Activated CD4-positive, alpha-beta T cell treated with anti-CD3 and anti-CD28 coated beads for 48 hours (primary cell): Measurements from ENCODE around the gene DHX34.
A peak's percentile ranks its signal among the peaks of the same experiment; 100 is the strongest.
"Not testable (repeated sequence)": the region's sequence is repeated elsewhere in the genome, so short reads cannot be mapped to it uniquely, and the experiment has no call there.

Experiments
- DNase-seq: peaks from one replicate; pipeline ENCODE4 v3.0.0-alpha.2; 2020

DHX34 gene

DNA sequence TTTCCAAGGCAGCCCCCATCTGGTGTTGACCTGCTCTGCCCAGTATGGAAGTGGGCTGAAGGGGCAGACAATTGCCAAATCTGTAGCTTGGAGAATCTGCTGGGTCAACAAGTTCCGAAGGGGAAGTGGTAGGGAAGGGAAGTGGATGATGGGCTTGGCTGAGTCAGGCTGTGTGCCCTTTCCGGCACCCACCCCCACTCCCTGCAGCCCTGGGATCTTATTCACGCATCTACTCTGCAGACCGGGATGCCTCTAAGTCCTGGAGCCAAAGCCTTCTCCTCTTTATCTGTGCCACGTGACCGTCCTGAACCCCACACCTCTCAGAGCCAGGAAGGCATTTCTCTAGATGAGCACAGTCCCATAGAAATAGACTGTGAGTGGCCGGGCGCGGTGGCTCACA is 24.6 kb upstream of the DHX34 start:
- no peak for DNase-seq

DNA sequence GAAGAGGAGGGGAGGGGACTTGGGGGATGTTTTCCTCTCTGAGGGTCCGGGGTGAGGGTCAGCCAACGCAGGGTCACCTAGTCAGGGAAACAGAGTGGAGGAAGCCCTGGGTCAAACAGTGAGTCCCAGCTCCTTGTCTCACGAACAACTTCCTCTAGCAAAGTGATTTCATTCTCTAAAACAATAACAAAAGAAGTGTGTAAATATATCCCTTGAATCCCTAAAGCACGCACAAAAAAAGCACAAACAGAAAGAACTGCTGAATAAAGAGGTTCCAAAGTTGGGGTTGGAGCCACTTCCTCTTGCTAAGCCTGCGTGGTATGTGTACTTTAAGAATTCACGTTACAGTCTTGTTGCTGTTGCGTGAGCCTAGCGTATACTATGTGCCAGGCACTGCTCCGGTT is 18.6 kb upstream of the DHX34 start:
- no peak for DNase-seq

DNA sequence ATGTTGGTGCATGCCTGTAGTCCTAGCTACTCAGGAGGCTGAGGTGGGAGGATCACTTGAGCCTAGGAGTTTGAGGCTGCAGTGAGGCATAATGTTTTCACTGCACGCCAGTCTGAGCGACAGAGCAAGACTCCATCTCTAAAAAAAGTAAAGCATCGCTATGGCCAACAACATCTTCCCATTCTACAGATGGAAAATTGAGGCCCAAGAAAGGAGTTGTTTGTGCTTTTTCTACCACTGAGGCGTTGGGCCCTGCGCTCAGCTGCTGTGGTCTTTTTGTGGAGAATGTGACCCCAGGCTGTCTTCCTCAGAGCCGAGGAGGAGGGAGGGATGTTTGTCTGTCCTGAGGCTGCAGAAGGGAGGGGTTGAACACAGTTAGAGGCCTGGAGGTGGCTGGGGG is 17.6 kb upstream of the DHX34 start:
- DNase-seq: no peak

DNA sequence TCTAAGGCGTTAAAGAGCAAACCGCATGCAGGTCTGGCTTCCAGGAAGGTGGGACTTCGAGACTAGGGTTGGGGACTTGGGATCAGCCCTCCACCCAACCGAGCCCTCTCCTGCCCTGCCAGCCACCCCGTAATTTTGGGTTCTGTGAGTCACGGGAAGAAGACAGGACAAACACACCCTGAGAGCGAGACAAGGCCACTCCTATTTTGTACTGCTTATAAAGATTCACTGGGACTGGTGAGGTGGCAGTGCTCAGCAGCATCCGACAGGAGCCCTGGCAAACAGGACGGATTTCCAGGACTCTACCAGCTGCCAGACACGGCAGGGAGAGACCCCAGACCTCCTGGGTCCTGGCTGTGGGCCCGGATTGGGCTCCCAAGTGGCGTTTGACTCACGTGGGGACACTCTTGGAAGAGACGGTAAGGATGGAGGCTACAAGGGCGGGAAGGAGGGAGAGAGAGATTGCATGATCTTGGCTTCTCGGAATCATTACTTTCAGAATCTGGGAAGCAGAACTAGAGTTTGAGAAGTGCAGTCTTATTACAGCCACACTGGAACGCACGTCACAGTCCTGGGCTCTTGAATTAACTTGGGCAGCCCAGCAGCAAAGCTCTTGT is 17.1 kb upstream of the DHX34 start, which contains the start of gene C5AR2:
TSS of gene C5AR2 (plus strand) at position 245 of the 617 bp plus-strand sequence. CDS start 8,625 bp downstream, outside the sequence.
- no peak for DNase-seq

DNA sequence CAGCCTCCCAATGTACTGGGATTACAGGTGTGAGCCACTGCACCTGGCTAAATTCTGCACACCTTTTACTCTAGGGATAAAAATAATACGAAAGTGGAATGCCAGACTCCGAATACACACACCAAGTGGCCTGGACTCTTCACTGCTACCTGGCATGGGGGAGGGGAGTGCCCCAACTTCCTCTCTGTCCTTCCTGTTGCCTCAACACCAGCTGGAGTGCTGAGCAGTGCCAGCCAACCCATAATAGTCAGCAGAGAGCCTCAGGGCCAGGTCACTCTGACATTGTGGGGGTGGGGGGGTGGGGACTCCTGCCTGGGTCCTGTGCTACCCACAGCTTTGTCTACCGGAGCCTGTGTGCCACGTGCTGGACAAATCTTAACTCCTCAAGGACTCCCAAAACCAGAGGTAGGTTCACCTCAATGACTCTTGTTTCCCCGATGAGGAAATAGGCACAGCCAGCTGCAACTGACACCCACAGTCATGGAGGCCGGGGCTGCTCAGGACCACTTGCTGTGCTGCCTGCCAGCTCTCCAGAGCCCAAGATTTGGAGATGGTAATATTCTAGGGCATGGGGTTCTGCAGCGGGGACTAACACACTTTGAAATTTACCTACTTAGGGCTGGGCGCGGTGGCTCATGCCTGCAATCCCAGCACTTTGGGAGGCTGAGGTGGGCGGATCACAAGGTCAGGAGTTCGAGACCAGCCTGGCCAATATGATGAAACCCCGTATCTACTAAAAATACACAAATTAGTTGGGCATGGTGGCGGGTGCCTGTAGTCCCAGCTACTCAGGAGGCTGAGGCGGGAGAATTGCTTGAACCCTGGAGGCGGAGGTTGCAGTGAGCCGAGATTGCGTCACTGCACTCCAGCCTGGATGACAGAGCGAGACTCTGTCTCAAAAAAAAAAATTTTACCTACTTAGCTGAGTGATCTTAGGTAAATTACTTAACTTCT is 12.1 kb upstream of the DHX34 start:
- DNase-seq: peak; percentile 6

DNA sequence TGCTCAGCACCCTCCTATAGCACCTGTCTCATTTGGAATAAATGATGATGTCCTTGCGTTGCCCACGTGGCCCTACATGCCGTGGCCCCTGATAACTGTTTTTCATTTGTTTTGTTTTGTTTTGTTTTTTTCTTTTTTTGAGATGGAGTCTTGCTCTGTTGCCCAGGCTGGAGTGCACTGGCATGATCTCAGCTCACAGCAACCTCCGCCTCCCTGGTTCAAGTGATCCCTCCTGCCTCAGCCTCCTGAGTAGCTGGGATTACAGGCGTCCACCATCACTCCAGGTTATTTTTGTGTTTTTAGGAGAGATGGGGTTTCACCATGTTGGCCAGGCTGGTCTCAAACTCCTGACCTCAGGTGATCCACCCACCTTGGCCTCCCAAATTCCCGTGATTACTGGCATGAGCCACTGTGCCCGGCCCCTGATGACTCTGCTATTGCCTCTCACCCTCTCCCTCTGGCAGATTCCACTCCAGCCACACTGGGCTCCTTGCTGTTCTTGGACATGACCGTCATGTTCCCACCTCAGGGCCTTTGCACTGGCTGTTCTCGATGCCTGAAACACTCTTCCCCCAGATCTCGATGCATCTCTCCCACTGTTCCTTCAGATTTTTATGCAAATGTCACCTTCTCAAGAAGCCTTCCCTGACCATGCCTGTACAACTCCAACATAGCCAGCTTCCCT is 9.8 kb upstream of the DHX34 start:
- DNase-seq: no peak

DNA sequence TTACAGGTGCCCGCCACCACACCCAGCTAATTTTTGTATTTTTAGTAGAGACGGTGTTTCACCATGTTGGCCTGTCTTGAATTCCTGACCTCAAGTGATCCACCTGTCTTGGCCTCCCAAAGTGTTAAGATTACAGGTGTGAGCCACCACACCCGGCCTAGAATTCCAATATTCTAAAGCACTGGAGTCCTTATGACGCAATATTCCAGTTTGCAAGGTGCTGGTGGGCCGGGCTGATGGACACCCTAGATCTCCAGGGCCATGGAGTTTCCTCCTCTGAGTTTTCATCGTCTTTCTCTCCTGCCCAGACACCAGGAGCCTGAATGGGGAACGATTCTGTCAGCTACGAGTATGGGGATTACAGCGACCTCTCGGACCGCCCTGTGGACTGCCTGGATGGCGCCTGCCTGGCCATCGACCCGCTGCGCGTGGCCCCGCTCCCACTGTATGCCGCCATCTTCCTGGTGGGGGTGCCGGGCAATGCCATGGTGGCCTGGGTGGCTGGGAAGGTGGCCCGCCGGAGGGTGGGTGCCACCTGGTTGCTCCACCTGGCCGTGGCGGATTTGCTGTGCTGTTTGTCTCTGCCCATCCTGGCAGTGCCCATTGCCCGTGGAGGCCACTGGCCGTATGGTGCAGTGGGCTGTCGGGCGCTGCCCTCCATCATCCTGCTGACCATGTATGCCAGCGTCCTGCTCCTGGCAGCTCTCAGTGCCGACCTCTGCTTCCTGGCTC is 8.5 kb upstream of the DHX34 start:
- DNase-seq: no peak

DNA sequence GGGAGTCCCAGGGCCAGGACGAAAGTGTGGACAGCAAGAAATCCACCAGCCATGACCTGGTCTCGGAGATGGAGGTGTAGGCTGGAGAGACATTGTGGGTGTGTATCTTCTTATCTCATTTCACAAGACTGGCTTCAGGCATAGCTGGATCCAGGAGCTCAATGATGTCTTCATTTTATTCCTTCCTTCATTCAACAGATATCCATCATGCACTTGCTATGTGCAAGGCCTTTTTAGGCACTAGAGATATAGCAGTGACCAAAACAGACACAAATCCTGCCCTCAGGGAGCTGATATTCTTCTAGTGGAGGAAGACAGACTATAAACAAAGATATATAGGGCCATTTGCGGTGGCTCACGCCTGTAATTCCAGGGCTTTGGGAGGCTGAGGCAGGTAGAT is 7.4 kb upstream of the DHX34 start:
- no peak for DNase-seq

DNA sequence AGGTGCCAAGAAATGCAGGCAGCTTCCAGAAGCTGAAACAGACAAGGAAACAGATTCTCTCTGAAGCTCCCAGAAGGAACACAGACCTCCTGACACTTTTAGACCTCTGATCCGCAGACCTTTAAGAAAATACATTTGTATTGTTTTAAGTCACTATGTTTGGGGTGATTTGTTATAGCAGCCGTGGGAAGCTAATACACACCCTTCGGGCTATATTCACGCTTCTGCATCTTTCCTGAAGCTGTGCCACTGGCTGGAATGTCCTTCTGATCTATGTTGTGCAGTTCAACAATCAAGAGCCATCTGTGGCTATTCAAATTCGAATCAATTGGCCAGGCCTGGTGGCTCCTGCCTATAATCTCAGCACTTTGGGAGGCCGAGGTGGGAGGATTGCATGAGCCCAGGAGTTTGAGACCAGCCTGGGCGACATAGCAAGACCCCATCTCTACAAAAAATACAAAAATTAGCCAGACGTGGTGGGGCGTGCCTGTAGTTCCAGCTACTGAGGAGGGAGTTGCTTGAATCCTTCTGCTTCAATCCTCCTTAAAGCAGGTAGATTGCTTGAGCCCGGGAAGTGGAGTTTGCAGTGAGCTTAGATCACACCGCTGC is 5.8 kb upstream of the DHX34 start:
- DNase-seq: no peak

DNA sequence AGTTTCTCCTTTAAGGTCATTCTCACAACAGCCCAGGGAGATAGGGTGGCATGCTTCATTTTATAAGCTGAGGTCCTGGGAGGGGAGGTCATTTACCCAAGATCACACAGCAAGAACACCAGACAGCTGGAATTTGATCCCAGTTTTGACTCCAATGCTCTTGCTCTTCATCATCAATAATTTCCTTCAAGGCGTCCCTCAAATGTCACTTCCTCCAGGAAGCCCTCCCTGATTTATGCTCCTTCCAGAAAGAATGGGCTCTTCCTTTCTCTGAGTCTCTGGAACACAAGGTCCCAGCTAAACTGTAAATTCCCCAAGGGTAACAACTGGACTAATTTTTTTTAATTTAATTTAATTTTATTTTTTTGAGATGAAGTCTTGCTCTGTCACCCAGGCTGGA is 4.7 kb upstream of the DHX34 start:
- no peak for DNase-seq

DNA sequence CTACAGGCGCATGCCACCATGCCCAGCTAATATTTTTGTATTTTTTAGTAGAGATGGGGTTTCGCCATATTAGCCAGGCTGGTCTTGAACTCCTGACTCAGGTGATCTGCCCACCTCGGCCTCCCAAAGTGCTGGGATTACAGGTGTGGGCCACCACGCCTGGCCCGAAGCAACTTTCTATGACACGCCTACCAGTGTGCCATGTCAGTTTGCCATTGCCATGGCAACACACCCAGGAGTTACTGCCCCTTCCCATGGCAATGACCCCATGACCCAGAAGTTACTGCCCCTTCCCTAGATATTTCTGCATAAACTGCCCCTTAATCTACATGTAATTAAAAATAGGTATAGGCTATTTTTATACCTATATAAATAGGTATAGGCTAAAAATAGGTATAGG is 3.1 kb upstream of the DHX34 start:
- DNase-seq: not testable (repeated sequence)

DNA sequence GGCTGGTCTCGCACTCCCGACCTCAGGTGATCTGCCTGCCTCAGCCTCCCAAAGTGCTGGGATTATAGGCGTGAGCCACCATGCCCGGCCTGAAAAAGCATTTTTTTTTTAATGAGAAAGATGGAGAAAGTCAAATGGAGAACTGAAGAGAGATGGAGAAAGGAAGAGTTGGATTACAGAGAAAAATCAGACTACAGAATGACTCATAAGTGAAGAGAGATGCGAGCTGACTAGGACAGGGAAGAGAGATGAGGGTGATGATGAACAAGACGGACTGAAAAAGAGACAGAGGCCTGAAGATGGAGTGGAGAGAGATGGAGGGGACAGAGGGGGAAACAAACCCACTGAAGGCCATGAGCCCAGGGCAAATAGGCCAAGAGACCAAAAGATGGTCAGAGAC is 1.5 kb downstream of the DHX34 start:
- DNase-seq: peak; percentile 4

DNA sequence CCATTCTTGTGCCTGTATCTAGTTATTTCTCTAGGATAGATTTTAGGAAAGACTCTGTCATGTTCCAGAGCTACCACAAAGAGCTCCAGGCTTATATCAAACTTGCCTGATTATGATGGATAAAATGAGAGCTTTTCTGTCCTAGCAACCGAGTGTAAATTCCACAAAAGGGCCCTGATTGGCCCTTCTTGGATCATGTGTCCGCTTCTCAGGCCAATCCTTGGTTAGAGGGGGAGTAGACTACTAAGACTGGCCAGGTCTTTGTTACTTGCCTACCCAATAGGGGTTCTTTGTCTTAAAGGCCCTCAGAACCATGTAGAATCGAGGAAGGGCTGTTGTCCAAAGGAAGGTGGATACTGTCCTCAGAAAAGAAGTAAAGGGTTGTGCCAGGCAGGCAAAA is 2.4 kb downstream of the DHX34 start:
- DNase-seq: no peak

DNA sequence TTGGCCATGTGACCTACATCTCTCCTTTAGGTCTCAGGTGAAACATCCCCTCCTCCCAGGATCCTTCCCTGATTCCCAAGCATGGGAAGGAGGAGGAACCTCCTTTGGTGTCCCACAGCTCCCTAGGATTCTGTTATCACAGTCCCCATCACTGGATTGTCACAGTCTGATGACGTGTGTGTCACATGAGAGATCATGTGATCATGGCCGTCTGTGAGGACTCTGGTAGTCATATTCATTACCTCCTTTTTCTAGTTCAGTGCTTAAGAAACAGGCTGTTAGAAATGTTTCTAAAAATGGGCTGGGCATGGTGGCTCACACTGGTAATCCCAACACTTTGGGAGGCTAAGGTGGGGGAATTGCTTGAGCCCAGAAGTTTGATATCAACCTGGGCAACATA is 3.0 kb downstream of the DHX34 start:
- no peak for DNase-seq

DNA sequence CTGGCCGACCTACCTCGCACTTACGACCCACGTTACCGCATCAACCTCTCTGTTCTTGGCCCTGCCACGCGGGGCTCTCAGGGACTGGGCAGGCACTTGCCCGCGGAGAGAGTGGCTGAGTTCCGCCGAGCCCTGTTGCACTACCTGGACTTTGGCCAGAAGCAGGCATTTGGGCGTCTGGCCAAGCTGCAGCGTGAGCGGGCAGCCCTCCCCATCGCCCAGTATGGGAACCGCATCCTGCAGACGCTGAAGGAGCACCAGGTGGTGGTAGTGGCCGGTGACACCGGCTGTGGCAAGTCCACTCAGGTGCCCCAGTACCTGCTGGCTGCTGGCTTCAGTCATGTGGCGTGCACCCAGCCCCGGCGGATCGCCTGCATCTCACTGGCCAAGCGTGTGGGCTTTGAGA is 4.2 kb downstream of the DHX34 start:
- no peak for DNase-seq

DNA sequence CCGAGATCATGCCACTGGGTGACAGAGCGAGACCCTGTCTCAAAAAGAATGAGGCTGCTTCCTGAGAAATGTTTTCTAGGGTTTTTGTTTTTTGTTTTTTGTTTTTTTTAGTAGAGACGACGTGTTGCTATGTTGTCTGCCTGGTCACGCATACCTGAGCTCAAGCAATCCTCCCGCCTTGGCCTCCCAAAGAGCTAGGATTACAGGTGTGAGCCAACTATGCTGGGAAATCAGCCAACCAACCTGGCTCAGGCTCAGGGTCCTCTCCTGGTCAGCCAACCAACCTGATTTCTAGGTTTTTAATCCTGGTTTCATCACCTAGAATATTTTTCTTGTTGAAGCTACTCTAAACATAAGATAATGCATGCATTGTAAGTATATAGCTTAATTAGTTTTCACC is 7.8 kb downstream of the DHX34 start:
- DNase-seq: no peak

DNA sequence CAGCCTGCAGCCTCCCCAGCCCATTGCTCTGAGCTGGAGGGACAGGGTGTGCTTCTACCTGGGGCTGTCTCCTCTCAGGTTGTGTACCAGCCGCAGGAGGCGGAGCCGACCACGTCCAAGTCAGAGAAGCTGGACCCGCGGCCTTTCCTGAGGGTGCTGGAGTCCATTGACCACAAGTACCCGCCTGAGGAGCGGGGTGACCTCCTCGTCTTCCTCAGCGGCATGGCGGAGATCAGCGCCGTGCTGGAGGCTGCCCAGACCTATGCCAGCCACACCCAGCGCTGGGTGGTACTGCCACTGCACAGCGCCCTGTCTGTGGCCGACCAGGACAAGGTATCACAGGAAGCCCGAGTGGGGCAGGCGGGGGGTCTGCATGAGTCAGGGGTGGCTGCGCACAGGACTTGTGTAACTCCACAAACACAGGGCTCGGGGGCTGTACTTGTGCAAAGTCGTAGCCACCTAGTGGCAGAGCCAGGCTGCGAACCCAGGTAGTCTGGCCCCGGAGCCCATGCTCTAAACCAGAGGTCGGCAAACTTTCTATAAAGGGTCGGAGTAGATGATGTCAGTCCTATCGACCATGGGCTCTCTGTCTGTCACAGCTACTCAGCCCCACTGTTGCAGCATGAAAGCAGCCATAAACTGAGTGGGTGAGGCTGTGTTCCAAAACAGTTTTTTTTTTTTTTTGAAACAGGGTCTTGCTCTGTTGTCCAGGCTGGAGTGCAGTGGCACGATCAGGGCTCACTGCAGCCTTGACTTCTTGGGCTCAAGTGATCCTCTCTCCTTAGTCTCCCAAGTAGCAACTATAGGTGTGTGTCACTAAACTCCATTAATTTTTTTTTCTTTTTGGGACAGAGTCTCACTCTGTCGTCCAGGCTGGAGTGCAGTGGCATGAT is 8.9 kb downstream of the DHX34 start:
- DNase-seq: peak; percentile 25

DNA sequence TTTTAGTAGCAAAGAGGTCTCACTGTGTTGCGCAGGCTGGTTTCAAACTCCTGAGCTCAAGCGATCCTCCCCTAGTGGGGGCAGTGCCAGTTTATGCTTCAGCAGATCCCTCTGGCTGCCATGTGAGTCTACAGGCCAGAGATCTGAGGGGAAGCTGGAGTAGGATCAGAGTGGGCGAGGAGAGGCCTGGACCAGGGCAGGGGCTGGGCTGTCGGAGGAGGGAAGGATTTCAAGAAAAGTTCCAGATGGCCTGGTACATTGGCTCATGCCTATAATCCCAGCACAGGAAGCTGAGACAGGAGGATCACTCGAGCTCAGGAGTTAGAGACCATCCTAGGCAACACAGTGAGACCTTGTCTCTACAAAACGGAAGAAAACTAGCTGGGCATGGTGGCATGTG is 9.8 kb downstream of the DHX34 start:
- no peak for DNase-seq

DNA sequence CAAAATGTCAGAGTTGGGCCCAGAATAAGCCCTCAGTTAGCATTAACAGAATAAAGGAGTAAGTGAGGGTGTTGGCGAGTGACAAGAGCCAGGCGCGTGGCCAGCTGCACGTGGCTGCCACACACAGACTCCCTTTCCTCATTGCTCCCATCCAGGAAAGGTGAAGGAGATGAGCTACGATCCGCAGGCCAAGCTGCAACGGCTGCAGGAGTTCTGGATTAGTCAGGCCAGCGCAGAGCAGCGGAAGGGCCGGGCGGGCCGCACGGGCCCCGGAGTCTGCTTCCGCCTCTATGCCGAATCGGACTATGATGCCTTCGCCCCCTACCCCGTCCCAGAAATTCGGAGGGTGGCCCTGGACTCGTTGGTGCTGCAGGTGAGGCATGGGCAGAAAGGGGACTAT is 13.2 kb downstream of the DHX34 start:
- no peak for DNase-seq

DNA sequence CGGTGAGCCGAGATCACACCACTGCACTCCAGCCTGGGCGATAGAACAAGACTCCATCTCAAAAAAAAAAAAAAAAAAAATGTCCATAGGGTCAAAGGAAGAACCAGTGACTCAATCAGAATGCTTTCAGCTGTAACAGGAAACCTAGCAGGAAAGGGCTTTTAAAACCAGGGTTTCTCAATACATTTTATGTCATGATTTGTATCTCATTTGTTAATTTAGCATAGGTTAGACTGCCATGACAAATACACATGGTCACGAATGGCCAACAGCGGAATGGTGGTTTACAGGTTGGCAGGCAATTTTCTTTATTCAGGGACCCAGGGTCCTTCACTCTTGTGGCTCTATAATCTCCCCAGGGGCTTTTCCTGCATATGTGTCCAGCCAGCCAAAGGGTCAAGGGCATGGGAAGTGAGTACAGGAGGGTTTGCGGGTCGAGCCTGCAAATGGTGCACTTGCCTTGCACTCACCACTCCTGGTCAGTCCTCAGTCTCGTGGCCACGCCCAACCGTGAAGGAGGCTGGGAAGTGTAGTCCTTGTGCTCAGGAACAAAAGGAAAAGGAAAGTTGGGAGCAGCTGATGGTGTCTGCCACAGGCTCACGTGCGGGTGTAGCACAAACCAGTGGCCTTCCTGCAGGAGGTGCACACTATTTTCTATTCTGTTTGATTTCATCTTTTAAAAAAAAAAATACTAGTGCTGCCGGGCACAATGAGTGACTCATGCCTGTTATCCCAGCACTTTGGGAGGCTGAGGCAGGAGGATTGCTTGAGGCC is 14.8 kb downstream of the DHX34 start:
- DNase-seq: no peak

DNA sequence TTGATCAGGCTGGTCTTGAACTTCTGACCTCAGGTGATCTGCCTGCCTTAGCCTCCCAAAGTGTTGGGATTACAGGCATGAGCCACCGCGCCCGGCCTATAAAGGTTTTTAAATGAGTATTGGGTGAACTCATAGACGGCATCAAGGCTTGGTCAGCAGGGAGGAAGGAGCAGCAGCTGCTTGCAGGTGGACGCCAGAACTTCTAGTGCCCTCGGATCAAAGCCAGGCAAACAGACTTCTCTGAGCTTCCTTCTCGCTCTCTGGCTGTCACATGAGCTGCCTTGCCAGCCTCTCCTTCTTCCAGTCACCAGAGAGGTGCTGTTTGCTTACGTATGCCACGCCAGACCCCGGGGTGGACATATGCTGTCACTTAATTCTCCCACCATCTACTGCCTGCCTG is 16.3 kb downstream of the DHX34 start:
- DNase-seq: not testable (repeated sequence)
